SK-N-MC (cell line): ENCODE measurements around the gene SMARCD3.

Experiments used
- DNase-seq: peaks from one replicate; pipeline ENCODE4 v3.0.0-alpha.2; 2011; ENCODE audit warnings: low read depth, low spot score
- H3K27ac ChIP-seq: fragments of 200-600 bp; sonication (generic); 2 replicates; pipeline ENCODE4 v1.5.1; 2016; ENCODE audit warnings: mixed run types
- H3K36me3 ChIP-seq: fragments of 200-600 bp; sonication (generic); 2 replicates; pipeline ENCODE4 v1.6.1; 2017; ENCODE audit warnings: antibody characterized with exemption, low read length, mixed read lengths; ENCODE audit not compliant: insufficient read depth
- H3K4me3 ChIP-seq: fragments of 200-600 bp; sonication (generic); 2 replicates; pipeline ENCODE4 v1.5.1; 2016
- H3K9ac ChIP-seq: fragments of 200-600 bp; sonication (generic); 2 replicates; pipeline ENCODE4 v1.8.0; 2017; ENCODE audit warnings: mixed run types, mixed read lengths; ENCODE audit not compliant: insufficient read length
- H3K9me3 ChIP-seq: fragments of 200-600 bp; sonication (generic); 2 replicates; pipeline ENCODE4 v1.6.1; 2017; ENCODE audit warnings: low read depth, mild to moderate bottlenecking, antibody characterized with exemption, low read length, moderate library complexity, mixed read lengths
- EZH2 ChIP-seq: fragments of 200-600 bp; sonication (generic); IDR thresholded peaks from one replicate; pipeline ENCODE4 v1.6.1; 2017; ENCODE audit warnings: antibody characterized with exemption
- FOXP2 ChIP-seq: optimal IDR thresholded peaks from 2 replicates; pipeline ENCODE3; 2011; ENCODE audit warnings: mild to moderate bottlenecking, moderate library complexity; ENCODE audit not compliant: insufficient read depth; ENCODE audit errors: extremely low read length, control extremely low read depth
- POLR2AphosphoS5 ChIP-seq: IDR thresholded peaks from 2 replicates; pipeline ENCODE4 v1.6.1; 2012; ENCODE audit warnings: mild to moderate bottlenecking, low read depth, low read length, borderline replicate concordance

SMARCD3 gene

DNA sequence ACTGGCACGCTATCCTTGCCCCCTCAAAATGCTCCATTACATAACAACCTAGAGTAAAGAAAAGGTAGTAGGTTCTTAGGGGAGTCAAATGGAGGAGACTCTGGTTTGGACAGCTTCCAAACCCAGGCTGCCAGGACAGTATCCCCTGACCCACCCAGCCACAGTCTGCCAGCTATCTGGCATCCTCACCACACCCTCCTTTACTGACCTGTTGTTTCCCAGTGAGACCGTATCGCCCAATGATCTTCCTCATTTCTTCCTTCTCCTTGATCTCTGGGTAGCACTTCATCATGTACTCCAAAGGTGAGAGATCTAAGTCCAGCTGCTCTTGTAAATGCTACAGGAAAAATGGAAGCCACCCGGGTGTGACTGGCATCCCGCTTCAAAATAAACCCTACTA, 33.1 kb downstream of the SMARCD3 start:
- TF ChIP-seq EZH2 (no peak), FOXP2 (no peak), POLR2AphosphoS5 (no peak)
- no peak for DNase-seq
- Histone ChIP-seq H3K36me3 (peaks cover 67% of the 10 kb centered on the region), H3K4me3 (no peak overlapping the region), H3K9me3 (no peaks in the 10 kb centered on the region), H3K9ac (no peak overlapping the region), H3K27ac (no peak overlapping the region)

DNA sequence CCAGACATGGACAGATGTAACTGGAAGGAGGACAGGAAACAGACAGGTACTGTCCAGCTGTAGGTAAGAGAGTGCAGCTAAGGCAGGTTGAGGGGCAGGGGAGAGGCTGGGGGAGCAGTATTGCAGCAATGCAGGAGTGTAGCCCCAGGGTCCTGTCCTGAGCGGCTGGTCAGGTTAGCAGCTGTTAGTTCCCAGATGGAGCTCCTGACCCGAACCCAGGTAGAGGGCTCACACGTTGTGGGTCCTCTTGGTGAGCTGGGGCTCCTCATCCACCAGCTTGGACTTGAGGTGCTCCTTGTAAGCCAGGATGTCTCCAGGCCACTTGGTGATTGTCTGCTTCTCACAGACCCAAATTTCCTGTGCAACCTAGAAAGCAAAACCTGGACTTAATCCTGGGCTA, 34.7 kb downstream of the SMARCD3 start:
- Histone ChIP-seq H3K36me3 (peaks cover 55% of the 10 kb centered on the region), H3K4me3 (no peak overlapping the region), H3K27ac (no peak overlapping the region), H3K9me3 (no peaks in the 10 kb centered on the region), H3K9ac (no peak overlapping the region)
- no peak for DNase-seq
- TF ChIP-seq POLR2AphosphoS5 = no peak
- no peak for TF ChIP-seq EZH2
- no peak for TF ChIP-seq FOXP2

- H3K9ac ChIP-seq = no peak overlapping the region
- DNase-seq = no peak
- no peaks in the 10 kb centered on the region for H3K9me3 ChIP-seq
- H3K27ac ChIP-seq = no peak overlapping the region
- H3K36me3 ChIP-seq = peaks cover 43% of the 10 kb centered on the region
- no peak overlapping the region for H3K4me3 ChIP-seq
- TF ChIP-seq EZH2 = no peak
- TF ChIP-seq POLR2AphosphoS5 = no peak
- TF ChIP-seq FOXP2 = no peak
Observed at GRCh38 chr7:151212626-151213025, 35.9 kb downstream of the SMARCD3 start.

GRCh38 chr7:151211155-151211772, 37.2 kb downstream of the SMARCD3 start:
- H3K9me3 ChIP-seq = no peaks in the 10 kb centered on the region
- DNase-seq = no peak
- peaks cover 32% of the 10 kb centered on the region for H3K36me3 ChIP-seq
- TF ChIP-seq POLR2AphosphoS5 = peak; percentile 3; the same call in 1 of the 2 replicates
- TF ChIP-seq FOXP2 = no peak
- no peak for TF ChIP-seq EZH2
- H3K4me3 ChIP-seq = no peak overlapping the region
- no peak overlapping the region for H3K9ac ChIP-seq
- no peak overlapping the region for H3K27ac ChIP-seq

DNA sequence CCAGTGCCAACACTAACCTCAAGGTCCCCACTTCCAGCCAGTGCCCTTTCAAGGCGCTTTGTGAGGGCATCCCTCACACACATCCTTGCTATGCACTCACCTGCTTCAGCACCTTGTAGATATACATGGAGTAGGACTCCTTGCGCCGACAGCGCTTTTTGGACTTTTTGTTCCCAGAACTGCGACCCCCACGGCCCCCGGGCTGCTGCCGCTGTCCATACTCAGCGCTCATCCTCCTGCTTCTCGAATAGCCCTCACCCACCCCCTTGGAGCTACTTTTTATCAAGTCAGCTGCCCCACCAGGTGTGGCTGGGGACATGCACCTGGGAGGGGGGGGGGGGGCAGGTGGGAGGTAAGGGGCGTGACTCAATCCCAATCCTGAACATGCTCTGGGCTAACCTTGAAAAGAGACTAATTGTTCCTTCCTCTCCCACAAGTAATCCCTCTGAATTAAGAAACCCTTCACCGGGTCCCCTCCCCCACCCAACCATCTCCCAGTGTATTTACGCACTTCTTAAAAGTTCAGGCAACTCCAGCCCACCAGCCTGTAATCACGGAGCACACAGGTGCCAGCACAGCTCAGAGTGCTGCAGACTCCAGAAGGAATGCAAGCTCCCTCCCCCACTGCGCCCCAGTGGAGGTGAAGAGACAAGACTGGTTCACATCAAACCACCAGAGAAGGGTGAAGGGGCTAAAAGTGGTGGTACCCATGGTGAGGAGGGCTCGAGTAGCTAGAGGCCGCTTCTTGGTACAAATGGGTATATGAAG, 38.2 kb downstream of the SMARCD3 start, which contains the start of gene H2BK1:
TSS of gene H2BK1 (minus strand) at position 402 of the 768 bp plus-strand sequence. CDS start at position 232, 170 bp downstream.
- Histone ChIP-seq H3K9me3 (no peaks in the 10 kb centered on the region), H3K9ac (no peak within 1 kb of the TSS), H3K36me3 (peaks cover 22% of the 10 kb centered on the region), H3K27ac (no peak within 1 kb of the TSS), H3K4me3 (no peak within 1 kb of the TSS)
- TF ChIP-seq EZH2 = no peak
- no peak for DNase-seq

- no peak for DNase-seq
Observed at GRCh38 chr7:151209588-151209987, 38.9 kb downstream of the SMARCD3 start.

DNA sequence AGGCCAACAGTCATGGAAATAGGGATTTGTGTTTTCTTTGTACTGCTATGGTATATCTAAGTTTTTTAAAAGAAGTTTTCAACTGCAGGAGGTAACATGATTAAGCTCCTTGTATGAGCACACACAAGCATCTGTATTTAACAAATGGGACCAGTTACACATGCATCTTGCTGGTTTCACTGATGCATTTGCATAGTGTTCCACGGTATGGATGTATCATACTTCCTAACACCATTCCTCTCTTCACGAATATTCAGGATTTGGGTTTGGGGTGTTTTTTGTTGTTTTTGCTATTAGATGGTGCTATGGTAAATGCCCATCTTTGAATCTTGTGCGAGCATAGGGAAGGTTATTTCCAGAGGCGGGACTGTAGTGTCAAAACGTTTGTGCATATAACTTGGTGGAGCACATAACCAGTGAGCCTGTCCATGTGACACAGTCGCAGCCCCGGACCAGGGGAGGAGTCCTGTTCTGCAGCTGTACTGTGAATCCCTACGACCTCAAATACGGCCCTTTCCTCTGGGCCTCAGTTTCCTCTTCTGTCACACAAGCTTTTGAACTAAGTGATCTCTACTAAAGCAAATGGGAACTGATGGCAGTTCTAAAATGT, 40.1 kb downstream of the SMARCD3 start:
- Histone ChIP-seq H3K9ac (no peak overlapping the region), H3K9me3 (no peaks in the 10 kb centered on the region), H3K27ac (no peak overlapping the region), H3K4me3 (no peak overlapping the region), H3K36me3 (peaks cover 4% of the 10 kb centered on the region; the same call in 1 of the 2 replicates)
- DNase-seq = no peak
- TF ChIP-seq FOXP2 (no peak), POLR2AphosphoS5 (no peak), EZH2 (no peak)

More at GRCh38 chr7:151209588-151209987, 38.9 kb downstream of the SMARCD3 start:
- H3K9me3 ChIP-seq = no peaks in the 10 kb centered on the region
- H3K9ac ChIP-seq = no peak overlapping the region
- TF ChIP-seq POLR2AphosphoS5 (no peak), EZH2 (no peak), FOXP2 (no peak)
- no peak overlapping the region for H3K27ac ChIP-seq
- H3K4me3 ChIP-seq = no peak overlapping the region
- H3K36me3 ChIP-seq = peaks cover 15% of the 10 kb centered on the region

DNA sequence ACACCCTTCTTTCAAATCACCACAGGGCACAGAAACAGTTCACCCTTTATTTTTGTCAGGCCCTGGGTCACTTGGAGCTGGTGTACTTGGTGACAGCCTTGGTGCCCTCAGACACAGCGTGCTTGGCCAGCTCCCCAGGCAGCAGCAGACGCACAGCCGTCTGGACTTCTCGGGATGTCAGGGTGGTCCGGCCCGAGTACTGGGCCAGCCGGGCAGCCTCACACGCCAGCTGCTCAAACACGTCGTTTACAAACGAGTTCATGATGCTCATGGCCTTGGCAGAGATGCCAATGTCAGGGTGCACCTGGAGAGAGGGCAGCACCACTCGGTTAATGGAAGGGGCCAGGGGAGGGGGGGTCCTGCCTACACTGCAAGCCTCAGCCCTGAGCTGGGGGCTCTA, 40.7 kb downstream of the SMARCD3 start:
- H3K9ac ChIP-seq = no peak overlapping the region
- H3K36me3 ChIP-seq = no peaks in the 10 kb centered on the region; the same call in 1 of the 2 replicates
- H3K27ac ChIP-seq = no peak overlapping the region
- no peak overlapping the region for H3K4me3 ChIP-seq
- no peak for TF ChIP-seq FOXP2
- TF ChIP-seq POLR2AphosphoS5 = no peak
- no peak for TF ChIP-seq EZH2
- DNase-seq = no peak
- H3K9me3 ChIP-seq = no peaks in the 10 kb centered on the region
